ENCODE data around the gene ASAP2.
A peak's percentile ranks its signal among the peaks of the same experiment; 100 is the strongest.

ASAP2 gene

DNA sequence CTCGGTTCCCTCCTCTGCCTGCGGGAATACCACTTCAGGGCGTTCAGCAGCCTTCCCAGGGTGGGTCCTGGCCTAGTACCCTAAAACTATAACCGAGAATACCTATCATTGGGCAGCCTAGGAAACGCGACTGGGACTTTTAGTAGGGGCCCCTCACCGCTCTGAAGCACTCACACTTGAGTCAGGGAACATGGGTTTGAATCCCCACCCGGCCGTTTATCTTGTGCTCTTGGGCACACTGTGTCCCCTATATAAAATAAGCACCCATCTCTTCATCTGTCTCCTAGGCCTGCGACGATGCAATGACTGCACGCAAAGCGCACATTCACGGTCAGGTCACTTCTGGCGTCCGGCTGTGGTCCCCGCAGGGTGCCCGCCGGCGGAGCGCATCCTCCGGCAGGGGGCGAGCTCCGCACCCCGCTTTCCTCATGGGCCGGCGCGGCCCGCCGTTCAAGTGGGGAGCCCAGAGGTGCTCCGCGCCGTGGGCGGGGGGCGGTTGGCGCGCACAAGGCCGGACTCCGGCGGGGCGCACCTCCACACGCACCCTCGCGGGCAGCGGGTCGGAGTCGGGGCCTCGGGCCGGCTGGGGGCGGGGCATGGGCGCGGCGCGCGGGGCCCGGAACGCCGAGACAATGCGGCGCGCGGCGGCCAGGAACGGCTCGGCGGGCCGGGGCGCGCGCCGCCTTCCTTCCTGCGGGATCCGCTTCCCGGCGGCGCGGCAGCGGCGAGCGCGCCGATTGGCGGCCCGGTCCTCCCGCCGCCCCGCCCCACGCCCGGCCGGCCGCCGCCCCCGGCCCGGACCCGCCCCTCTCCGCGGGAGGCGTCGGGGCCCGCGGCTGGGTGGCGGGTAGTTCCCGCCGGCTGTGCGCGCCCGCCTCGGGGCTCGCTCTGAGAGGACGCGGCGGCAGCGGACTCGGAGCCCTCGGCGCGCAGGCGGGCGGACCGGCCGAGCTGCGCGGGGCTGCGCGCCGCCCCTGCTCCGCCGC is at the start of gene ASAP2:
Gene ASAP2, plus strand, starts transcription at position 850 of the 986 bp plus-strand sequence. CDS start 293 bp downstream, outside the sequence.
- peak; percentile 7 for DNase-seq

DNA sequence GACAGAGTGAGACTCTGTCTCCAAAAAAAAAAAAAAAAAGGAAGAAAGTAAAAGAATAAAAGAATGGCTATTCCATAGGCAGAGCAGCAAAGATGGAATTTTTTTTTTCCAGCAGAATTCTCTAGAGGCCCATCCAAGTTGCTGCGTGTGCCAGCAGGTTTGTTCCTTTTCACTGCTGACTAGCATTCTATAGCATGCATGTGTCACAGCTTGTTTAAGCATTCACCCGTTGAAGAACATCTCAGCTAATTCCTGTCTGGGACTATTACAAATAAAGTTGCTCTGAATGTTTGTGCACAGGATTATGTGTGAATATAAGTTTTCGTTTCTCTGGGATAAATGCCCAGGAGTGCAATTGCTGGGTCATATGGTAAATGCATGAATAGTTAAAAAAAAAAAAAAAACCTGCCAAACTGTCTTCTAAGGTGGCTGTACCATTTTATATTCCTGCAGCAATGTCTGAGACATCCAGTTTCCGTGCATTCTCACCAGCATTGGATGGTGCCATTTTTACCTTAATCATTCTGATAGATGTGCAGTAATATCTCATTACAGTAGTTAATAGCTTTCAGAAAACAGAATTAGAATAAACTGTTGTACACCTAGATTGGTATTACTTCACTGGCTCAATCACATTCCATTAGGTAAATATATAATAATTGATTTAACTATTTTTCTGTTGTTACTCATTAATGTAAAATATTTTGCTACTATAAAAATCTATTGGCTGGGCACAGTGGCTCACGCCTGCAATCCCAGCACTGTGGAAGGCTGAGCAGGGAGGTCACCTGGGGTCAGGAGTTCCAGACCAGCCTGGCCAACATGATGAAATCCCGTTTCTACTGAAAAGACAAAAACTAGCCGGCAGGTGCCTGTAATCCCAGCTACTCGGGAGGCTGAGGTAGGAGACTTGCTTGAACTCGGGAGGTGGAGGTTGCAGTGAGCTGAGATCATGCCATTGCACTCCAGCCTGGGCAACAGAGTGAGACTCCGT is 47.5 kb upstream of the ASAP2 start:
- no peak for DNase-seq

DNA sequence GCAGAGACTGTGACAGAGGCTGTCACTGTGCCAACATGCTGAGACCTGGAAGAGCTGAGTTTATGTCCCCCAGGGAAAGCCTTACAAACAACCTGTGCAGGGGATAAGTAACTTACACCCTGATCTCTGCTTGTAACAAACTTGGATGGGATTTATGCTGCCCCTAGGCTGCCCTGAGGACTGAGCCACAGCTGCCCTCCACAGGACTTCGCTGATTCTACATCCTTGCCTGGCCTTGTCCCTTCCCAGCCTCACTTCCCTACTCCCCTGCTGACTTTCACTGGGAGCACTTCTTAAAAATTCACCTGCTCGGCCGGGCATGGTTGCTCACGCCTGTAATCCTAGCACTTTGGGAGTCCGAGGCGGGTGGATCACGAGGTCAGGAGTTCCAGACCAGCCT is 45.9 kb upstream of the ASAP2 start:
- DNase-seq = no peak

DNA sequence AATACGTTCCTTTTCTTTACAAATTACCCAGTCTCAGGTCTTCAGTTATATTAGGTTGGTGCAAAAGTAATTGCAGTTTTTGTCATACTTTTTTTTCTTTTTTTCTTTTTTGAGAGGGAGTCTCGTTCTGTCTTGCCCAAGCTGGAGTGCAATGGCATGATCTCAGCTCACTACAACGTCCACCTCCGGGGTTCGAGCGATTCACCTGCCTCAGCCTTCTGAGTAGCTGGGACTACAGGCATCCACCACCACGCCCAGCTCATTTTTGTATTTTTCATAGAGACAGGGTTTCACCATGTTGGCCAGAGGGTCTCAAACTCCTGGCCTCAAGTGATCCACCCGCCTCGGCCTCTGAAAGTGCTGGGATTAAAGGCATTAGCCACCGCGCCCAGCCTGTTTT is 43.8 kb upstream of the ASAP2 start:
- no peak for DNase-seq

DNA sequence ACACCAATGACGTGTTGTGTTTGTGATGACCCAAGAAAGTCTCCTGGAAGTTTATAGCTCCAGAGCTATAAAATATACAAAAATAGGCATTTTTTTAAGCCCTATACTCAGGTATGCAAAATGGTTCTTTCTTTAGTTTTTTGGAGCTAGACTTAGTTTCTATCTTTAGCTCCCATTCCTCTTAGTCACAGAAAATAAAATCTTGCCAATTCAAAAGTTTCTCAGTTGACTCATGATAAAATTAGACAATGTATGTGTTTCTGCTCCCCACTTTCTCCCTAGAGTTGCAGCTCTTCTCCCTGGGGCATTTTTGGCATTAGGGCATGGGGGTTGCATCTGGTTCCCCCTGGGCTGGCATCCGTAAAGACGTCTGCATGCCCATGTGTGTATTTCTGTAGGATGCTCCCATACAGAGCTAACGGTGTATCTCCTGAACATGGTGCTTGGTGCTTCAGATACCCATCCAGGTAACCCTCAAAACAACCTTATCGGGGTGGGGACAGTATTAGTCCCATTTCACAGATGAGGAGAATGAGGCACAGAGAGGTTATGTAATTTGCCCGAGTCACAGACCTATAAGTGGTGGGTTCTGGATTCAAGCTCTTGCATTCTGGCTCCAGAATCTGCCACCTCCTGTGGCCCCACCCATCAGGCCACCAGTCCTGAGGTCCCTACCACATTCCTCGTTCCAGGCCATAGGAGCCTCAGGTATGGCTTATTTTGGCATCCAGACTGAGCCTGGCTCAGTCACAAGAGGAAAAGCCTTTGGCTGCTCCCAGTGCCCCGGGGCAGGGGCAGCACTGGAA is 43.1 kb upstream of the ASAP2 start:
- no peak for DNase-seq

DNA sequence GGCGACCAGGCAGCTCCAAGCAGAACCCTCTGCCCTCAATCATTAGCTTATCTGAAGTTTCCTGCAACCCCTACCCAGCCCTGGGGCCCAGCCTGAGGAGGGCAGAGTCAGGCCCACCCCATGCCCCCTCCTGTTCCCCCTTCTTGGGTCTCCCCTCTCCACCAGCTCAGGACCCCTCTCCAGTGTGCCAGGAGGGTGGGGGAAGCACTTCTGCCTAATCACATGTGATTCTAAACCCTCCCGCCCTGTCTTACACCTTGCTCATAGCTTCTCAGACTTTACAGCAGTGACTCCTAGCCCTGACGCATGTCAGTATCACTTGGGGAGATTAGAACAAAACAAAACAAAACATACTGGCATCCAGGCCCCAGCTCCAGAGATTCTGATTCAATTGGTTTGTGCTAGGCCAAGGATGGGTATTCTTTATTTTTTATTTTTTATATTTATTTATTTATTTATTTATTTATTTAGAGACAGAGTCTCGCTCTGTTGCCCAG is 42.5 kb upstream of the ASAP2 start:
- no peak for DNase-seq

DNA sequence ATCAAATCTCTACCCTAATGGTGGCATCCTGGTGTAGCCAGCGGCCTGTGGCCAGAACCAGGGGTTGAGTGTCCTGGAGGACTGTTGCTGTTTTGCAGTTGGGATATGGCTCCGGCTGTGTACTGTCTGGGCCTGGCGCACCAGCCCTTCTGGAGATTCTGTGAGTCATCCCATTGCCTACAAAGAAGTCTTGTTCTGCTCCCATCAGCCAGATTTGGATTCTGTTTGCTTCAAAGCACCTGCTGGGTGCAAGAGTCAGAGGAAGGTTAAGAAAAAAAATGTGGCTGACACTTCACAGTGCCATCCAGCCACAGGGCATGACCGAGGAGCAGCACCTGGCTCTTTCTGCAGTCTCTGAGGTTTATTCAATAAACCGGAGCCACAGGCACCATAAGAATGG is 41.0 kb upstream of the ASAP2 start:
- no peak for DNase-seq

DNA sequence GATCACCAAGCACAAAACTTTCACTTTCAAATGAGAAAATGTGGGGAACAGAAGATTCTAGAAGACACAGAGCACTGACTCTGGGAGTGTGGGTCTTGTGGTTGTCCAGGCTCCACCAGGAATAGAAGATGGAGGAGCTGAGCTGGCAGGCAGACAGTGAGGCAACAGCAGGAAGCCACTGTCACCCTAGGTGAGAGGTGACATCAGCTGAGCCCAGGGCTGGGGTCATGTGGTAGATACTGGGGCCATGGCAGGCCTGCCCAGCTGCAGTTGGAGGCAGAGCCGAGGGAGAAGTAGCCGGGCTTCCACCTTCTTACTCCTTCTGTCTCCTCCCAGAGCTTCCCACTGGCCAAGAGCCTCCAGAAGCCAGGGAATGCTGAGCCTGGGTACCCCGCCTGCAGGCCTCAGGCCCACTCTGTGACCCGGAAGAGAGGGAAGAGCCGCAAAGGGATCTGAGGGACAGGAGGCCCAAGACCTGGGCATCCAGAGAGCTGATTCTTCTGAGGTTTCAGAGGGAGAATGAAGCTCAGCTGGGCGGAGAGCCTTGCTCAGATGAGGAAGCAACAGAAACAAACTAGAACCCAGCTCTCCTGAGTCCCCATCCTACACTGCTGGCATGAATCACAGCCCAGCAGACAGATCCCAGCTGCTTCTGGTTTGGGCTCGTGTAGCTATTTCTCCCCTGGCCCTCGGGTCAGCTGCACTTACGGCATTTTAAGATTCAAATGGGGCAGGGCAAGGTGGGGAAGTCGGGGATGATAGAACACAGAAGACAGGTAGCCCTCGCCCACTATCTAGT is 39.8 kb upstream of the ASAP2 start:
- DNase-seq = no peak

DNA sequence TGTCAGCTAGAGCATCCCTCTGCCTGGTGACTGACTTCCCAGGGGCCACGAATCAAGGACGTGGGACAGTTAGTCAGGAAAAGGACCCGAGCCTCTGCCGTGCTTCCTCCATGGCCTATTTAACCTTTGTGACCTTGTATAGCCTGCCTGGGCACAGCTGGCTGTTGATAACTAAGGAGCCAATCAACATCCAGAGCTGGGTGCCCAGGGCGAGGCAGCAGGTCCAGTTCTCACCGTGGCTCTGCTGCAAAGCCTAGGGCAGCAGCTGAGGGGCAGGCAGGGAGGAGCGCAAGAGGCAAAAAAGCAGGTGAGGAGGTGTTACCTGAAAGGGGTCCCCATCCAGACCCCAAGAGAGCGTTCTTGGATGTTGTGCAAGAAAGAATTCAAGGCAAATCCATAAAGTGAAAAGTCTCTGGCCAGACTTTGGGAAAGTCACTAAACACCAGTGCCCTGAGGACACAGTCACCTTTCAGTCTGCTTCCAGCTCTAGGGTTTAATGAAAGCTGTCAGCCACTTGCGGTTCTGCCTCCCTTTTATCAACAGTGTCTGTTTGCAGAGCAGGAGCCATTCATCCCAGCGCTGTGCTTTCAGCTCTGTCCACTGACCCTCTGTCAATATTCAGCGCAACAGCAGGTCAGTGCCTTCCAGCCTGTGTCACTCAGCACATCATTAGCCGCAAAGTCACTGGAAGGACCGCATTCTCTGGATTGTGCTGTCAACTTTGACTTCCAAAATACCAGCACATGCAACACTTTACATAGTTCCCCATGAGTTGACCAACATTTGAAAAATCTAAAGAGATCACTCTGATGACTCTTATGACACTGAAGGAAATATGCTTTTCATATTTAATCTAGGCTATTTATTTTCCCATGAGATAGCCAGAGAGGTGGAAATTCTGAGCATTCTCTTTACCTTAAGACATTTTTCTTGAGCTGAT is 38.6 kb upstream of the ASAP2 start:
- DNase-seq = no peak

DNA sequence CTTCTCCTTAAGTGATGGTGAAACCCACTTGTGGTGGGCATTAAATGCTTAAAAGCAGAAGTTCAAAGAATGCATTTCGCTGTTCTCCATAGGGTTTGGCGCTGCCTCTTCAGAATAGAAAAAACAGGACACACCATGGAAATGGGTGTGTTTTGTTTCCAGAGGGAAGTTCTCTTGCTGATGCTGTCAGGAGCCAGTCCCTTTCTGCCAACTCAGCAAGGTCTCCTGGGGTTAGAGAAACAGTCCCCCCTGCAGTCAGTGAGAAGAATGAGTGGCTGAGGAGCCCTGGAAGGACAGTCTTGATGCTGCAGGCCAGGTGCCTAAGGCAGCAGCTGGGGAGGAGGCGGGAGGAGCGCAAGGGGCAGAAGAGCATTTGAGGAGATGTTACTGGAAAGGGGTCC is 37.8 kb upstream of the ASAP2 start:
- DNase-seq = no peak

DNA sequence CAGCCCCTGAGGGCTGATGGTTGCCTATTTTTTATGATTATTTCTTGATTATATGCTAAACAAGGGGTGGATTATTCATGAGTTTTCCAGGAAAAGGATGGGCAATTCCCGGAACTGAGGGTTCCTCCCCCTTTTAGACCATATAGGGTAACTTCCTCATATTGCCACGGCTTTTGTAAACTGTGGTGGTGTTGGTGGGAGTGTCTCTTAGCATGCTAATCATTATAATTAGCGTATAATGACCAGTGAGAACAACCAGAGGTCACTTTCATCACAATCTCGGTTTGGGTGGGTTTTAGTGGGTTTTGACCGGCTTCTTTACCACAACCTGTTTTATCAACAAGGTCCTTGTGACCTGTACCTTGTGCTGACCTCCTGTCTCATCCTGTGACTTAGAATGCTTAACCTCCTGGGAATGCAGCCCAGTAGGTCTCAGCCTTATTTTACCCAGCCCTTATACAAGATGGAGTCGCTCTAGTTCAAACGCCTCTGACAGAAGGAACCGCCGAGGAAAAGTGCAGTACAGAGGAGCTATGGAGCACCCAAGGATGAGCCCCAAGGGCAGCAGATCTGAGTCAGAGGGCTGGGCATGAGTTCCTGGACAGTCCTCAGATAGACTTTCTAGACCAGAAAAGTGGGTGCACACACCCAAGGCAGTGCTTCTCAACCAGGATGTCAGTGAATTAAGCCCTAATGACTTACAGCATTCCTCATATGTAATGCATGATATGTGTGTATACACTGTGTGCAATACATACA is 37.1 kb upstream of the ASAP2 start:
- no peak for DNase-seq

DNA sequence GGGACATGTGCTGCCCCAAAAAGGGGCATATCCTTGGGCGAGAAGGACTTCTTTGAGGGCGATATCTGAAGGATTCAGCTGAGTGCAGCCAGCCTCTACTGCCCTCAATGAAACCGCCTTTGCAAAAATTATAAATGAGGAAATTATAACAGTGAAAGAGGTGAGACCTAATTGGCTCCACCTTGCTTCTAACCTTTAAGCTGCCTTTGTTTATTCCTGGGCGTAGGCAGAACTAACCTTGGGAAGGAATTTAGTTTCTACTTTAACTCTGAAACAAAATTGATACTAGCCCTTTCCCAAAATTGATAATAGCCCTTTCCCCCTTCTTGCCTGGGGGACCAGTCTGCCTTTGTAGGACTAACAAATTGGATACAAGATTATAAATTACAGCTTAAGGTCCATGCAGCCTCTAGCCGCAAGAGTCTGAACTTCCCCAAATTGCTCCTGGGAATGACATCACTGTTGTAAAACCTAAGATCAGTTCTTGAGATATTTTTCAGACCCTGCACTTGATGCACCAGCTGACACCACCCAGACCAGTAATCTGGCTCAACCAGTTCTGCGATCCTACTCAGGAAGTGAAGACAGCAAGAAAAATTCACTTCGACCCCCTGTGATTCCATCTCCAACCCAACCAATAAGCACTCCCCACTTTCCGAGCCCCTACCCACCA is 36.0 kb upstream of the ASAP2 start:
- no peak for DNase-seq

DNA sequence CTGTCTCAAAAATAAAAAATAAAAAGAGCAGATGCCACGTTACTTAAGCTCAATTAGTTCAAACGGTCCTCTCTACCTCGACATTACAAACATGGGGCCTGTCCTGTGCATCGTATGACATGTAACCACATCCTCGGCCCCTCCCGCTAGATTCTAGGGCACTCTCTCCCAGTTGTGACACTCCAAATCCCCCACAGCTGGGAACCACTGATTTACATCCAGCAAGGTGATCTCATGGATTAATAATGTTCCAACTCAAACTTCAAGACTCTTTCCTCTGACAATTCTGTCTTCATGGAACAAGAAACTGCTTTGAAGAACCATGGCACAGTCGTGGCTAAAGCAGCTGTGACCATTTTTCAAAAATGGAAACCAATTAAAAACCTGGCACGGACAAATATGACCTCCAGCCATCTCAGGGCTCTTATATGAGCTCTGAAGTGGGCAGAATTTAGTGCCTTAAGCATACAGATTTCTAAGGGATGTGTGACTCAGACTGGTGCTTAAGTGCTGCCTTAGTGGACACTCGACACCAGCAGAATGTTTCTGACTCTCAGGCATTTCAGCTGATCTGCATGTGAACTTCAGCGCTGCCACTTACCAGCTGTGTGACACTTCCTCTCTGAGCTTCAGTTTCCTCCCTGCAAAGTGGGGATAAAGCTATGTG is 31.7 kb upstream of the ASAP2 start:
- DNase-seq = peak; percentile 89

DNA sequence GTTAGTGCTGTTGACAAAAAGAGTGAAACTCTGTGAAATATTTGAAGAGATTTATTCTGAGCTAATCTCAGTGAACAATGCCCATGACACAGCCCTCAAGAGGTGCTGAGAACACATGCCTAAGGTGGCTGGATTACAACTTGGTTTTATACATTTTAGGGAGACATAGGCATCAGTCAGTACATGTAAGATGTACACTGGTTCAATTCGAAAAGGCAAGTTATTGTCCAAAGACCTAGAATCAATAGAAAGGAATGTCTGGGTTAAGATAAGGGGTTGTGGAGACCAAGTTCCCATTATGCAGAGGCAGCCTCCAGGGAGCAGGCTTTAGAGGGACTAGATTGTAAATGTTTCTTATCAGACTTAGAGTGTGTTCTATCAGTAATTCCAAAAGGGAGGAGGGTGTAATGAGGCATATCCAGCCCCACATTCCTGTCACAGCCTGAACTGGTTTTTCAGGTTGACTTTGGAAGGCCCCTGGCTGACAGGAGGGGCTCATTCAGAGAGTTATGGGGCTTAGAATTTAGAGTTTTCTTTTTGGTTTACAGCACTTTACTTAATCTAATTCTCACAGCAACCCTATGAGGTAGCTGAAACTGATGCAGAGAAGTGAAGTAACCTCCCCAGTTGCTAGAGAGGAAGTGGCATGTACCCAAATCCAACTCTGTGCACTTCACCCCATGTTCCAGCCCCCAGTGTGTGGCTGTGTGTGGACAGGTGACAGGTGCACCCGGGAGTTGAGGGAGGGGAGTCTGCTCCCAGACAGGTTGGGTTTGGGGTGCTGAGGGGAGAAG is 28.3 kb upstream of the ASAP2 start:
- no peak for DNase-seq

DNA sequence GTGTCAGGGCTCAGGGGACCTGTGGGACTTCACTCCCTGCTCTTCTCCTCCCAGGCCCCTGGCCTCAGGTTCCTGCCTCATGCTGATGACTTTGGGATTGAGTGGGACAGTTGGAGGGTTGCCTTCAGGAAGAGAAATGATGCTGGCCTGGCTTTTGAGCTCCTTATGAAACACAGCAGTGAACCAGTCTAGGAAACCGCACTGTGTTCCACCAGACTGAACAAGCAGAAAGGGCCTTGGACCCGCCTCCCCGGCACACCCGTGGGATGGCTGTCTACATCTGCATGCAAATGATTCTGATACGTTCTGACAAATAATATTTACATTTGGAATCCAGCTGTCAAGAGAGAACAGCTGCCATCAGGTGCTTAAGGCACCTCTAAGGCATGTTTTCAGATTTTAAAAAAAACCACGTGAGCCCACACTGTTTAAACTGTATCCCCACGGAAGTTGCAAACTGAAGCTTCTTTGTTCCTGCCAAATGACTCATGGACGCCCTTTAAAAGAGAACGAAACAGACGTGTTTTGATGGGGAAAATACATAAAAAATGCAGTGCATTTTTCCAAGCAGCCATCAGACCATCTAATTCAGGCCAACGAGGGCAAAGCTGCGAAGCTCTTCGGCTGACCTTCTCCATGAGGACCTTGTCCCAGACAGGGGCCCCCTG is 27.6 kb upstream of the ASAP2 start:
- peak; percentile 91 for DNase-seq

DNA sequence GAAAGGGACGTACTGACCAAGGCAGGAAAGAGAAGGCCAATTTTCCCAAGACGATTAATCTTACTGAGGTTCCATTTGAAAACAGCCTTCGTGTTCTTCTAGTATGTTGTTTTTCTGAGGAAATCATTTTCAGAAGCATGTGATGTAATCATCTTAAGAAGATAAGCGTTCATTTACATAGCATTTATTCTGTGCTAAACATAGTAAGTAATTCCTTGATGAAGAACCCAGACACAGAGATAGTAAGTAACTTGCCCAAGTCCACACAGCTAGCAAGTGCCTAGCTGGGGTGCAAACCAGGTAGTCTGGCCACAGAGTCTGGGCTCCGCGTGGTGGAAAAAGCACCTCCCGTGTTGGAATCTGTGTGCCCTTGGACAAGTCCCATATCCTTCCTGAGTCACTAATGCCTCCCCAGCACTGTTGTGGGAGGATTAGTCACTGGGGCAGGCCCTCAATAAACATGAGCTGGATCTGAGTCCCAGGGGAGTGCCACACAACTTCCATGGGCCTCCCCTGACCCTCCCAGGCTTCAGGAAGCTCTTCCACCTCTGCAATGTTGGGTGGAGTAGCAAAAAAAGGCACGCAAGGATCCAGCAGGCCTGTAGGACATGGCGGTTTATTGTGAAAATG is 26.9 kb upstream of the ASAP2 start:
- DNase-seq = no peak

Measured in NCI-H2029 (cell line).